HepG2 (cell line): ENCODE results near the gene FOXA1. TPM values are rescaled to one million over a fixed set of nuclear protein-coding genes. Genes with fewer than 3 reads are reported as not detected.
A peak's percentile ranks its signal among the peaks of the same experiment; 100 is the strongest.

Experiments
- CBX1 ChIP-seq: IDR thresholded peaks from one replicate; pipeline ENCODE4 v1.6.1; 2016; ENCODE audit warnings: antibody characterized with exemption, low read depth
- EED ChIP-seq: sonication (generic); formaldehyde crosslinking; IDR thresholded peaks from 2 replicates; pipeline ENCODE4 v1.5.0; 2020; ENCODE audit warnings: mild to moderate bottlenecking, missing genetic modification reagents
- GZF1 ChIP-seq: sonication (generic); formaldehyde crosslinking; IDR thresholded peaks from 2 replicates; pipeline ENCODE4 v1.5.1; 2020; ENCODE audit warnings: mild to moderate bottlenecking, missing genetic modification reagents
- HDAC2 ChIP-seq: sonication (generic); formaldehyde crosslinking; IDR thresholded peaks from 2 replicates; pipeline ENCODE4 v1.4.0; 2020; ENCODE audit warnings: missing genetic modification reagents
- MAF1 ChIP-seq: sonication (generic); formaldehyde crosslinking; IDR thresholded peaks from 2 replicates; pipeline ENCODE4 v1.5.0; 2020; ENCODE audit warnings: missing genetic modification reagents, borderline replicate concordance
- MBNL3 ChIP-seq: fragments of 250-450 bp; sonication (Bioruptor Pico); conservative IDR thresholded peaks from 2 replicates; pipeline ENCODE4 v1.8.0; 2022; ENCODE audit warnings: mild to moderate bottlenecking, inconsistent platforms
- NCOA2 ChIP-seq: sonication (generic); formaldehyde crosslinking; IDR thresholded peaks from 2 replicates; pipeline ENCODE4 v1.8.0; 2022; ENCODE audit warnings: inconsistent platforms
- SATB2 ChIP-seq: sonication (generic); formaldehyde crosslinking; IDR thresholded peaks from 2 replicates; pipeline ENCODE4 v1.5.0; 2020; ENCODE audit warnings: missing genetic modification reagents
- SNAPC5 ChIP-seq: sonication (generic); formaldehyde crosslinking; IDR thresholded peaks from 2 replicates; pipeline ENCODE4 v1.8.1; 2023; ENCODE audit warnings: mild to moderate bottlenecking, missing genetic modification reagents, borderline replicate concordance
- SRSF1 ChIP-seq: fragments of 200-400 bp; formaldehyde crosslinking; optimal IDR thresholded peaks from 2 replicates; pipeline ENCODE3; 2017; ENCODE audit warnings: mild to moderate bottlenecking, low read depth, low read length, moderate library complexity
- TAF1 ChIP-seq: sonication (generic); formaldehyde crosslinking; IDR thresholded peaks from 2 replicates; pipeline ENCODE4 v1.4.0; 2020; ENCODE audit warnings: missing genetic modification reagents
- TRIM22 ChIP-seq: fragments of 450-650 bp; IDR thresholded peaks from 2 replicates; pipeline ENCODE4 v1.6.1; 2017
- ZBTB7B ChIP-seq: sonication (generic); formaldehyde crosslinking; IDR thresholded peaks from 2 replicates; pipeline ENCODE4 v1.4.0; 2020; ENCODE audit warnings: missing genetic modification reagents
- ZMYM4 ChIP-seq: sonication (generic); formaldehyde crosslinking; IDR thresholded peaks from 2 replicates; pipeline ENCODE4 v1.8.1; 2023; ENCODE audit warnings: mild to moderate bottlenecking, missing genetic modification reagents
- ZNF280B ChIP-seq: sonication (generic); formaldehyde crosslinking; IDR thresholded peaks from 2 replicates; pipeline ENCODE4 v1.5.0; 2020; ENCODE audit warnings: missing genetic modification reagents, mild to moderate bottlenecking, borderline replicate concordance
- polyA plus RNA-seq, 8 experiments: library from polyadenylated mRNA; depleted of rRNA in 3 of 8; stranded (reverse) in 7 of 8; unstranded in 1 of 8; fragments of >200 nt; fragmentation: Illumina TruSeq in 4 of 8; extraction: Trizol in 4 of 8; gene quantifications; 2 replicates each; pipeline versions ENCODE4 v1.2.1 to v1.2.3, GENCODE V29; 2011 to 2016; ENCODE audit warnings: low read depth in 4 of 8, missing spikeins in 1 of 8, mixed read lengths in 1 of 8; ENCODE audit not compliant: insufficient read depth in 1 of 8
- total RNA-seq, 5 experiments: library from RNA; depleted of rRNA; stranded (reverse); fragments of >200 nt; fragmentation: Illumina TruSeq; extraction: Trizol; gene quantifications; 2 replicates each; pipeline ENCODE4 v1.2.3, GENCODE V29; 2016; ENCODE audit warnings: low read depth in 1 of 5
- TF ChIP-seq, protein P1 (sequence below): sonication (generic); formaldehyde crosslinking; IDR thresholded peaks from 2 replicates; pipeline ENCODE4 v1.8.1; 2022; ENCODE audit warnings: low read depth, mild to moderate bottlenecking, missing genetic modification reagents
- TF ChIP-seq, protein P2 (sequence below): IDR thresholded peaks from 2 replicates; pipeline ENCODE4 v1.6.1; 2016; ENCODE audit warnings: low read depth, missing genetic modification reagents, missing compliant biosample characterization

The FOXA1 gene
- total and polyA plus RNA-seq, 2 of the 13 experiments (the other 11 are each of a cell fraction or from before 2014, with no cell fraction given) = 43.4 to 58.6 TPM

- TF ChIP-seq SRSF1 = no peak
- TF ChIP-seq EED (CRISPR knock-in tag) = peak; percentile 99
- peak; percentile 80 for TF ChIP-seq TAF1 (CRISPR knock-in tag)
- TF ChIP-seq MAF1 (CRISPR knock-in tag) = peak; percentile 68; the same call in 1 of the 2 replicates
- TF ChIP-seq, protein P1, sequence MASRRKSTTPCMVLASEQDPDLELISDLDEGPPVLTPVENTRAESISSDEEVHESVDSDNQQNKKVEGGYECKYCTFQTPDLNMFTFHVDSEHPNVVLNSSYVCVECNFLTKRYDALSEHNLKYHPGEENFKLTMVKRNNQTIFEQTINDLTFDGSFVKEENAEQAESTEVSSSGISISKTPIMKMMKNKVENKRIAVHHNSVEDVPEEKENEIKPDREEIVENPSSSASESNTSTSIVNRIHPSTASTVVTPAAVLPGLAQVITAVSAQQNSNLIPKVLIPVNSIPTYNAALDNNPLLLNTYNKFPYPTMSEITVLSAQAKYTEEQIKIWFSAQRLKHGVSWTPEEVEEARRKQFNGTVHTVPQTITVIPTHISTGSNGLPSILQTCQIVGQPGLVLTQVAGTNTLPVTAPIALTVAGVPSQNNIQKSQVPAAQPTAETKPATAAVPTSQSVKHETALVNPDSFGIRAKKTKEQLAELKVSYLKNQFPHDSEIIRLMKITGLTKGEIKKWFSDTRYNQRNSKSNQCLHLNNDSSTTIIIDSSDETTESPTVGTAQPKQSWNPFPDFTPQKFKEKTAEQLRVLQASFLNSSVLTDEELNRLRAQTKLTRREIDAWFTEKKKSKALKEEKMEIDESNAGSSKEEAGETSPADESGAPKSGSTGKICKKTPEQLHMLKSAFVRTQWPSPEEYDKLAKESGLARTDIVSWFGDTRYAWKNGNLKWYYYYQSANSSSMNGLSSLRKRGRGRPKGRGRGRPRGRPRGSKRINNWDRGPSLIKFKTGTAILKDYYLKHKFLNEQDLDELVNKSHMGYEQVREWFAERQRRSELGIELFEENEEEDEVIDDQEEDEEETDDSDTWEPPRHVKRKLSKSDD (CRISPR knock-in tag) = no peak; the same call in 1 of the 2 replicates
- TF ChIP-seq ZBTB7B (CRISPR knock-in tag) = peak; percentile 95
- TF ChIP-seq ZNF280B = peak; percentile 97
- peak; percentile 96 for TF ChIP-seq ZMYM4 (CRISPR knock-in tag)
- TF ChIP-seq TRIM22 = no peak
- TF ChIP-seq CBX1 = peak; percentile 67
- TF ChIP-seq MBNL3 (CRISPR knock-in tag) = no peak
- TF ChIP-seq GZF1 (CRISPR knock-in tag) = no peak; the same call in 1 of the 2 replicates
- TF ChIP-seq, protein P2, sequence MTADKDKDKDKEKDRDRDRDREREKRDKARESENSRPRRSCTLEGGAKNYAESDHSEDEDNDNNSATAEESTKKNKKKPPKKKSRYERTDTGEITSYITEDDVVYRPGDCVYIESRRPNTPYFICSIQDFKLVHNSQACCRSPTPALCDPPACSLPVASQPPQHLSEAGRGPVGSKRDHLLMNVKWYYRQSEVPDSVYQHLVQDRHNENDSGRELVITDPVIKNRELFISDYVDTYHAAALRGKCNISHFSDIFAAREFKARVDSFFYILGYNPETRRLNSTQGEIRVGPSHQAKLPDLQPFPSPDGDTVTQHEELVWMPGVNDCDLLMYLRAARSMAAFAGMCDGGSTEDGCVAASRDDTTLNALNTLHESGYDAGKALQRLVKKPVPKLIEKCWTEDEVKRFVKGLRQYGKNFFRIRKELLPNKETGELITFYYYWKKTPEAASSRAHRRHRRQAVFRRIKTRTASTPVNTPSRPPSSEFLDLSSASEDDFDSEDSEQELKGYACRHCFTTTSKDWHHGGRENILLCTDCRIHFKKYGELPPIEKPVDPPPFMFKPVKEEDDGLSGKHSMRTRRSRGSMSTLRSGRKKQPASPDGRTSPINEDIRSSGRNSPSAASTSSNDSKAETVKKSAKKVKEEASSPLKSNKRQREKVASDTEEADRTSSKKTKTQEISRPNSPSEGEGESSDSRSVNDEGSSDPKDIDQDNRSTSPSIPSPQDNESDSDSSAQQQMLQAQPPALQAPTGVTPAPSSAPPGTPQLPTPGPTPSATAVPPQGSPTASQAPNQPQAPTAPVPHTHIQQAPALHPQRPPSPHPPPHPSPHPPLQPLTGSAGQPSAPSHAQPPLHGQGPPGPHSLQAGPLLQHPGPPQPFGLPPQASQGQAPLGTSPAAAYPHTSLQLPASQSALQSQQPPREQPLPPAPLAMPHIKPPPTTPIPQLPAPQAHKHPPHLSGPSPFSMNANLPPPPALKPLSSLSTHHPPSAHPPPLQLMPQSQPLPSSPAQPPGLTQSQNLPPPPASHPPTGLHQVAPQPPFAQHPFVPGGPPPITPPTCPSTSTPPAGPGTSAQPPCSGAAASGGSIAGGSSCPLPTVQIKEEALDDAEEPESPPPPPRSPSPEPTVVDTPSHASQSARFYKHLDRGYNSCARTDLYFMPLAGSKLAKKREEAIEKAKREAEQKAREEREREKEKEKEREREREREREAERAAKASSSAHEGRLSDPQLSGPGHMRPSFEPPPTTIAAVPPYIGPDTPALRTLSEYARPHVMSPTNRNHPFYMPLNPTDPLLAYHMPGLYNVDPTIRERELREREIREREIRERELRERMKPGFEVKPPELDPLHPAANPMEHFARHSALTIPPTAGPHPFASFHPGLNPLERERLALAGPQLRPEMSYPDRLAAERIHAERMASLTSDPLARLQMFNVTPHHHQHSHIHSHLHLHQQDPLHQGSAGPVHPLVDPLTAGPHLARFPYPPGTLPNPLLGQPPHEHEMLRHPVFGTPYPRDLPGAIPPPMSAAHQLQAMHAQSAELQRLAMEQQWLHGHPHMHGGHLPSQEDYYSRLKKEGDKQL (CRISPR knock-in tag) = peak; percentile 43; the same call in 1 of the 2 replicates
- peak; percentile 51; the same call in 1 of the 2 replicates for TF ChIP-seq NCOA2 (CRISPR knock-in tag)
- TF ChIP-seq SATB2 = no peak
- peak; percentile 95 for TF ChIP-seq HDAC2 (CRISPR knock-in tag)
- peak; percentile 94; the same call in 1 of the 2 replicates for TF ChIP-seq SNAPC5 (CRISPR knock-in tag)
These were observed 966 bp upstream of the FOXA1 start (continued) for GRCh38 chr14:37595809-37596621.
